ENCODE data around the gene FFAR2.
"Not testable (repeated sequence)": the region's sequence is repeated elsewhere in the genome, so short reads cannot be mapped to it uniquely, and the experiment has no call there.

Gene FFAR2

GRCh38 chr19:35421362-35421761 is 26.7 kb upstream of the FFAR2 start:
- DNase-seq (ENCODE audit: low spot score) = no peak
- no peak for TF ChIP-seq CTCF (IDR thresholded peaks at IDR 0.05; ENCODE audit: borderline replicate concordance, control extremely low read depth, extremely low read depth, insufficient read depth, missing control alignments)
- in situ Hi-C loops (cut with MboI; ENCODE audit: low sequenced_read_pairs, unreplicated experiment) = no loop called here

GRCh38 chr19:35423406-35423805 is 24.7 kb upstream of the FFAR2 start:
- DNase-seq (ENCODE audit: low spot score); in situ Hi-C loops (cut with MboI; ENCODE audit: low sequenced_read_pairs, unreplicated experiment): not testable (repeated sequence)

- in situ Hi-C loops (cut with MboI; ENCODE audit: low sequenced_read_pairs, unreplicated experiment) = no loop called here
- no peak for TF ChIP-seq CTCF (IDR thresholded peaks at IDR 0.05; ENCODE audit: borderline replicate concordance, control extremely low read depth, extremely low read depth, insufficient read depth, missing control alignments)
- DNase-seq (ENCODE audit: low spot score) = no peak
Measured at GRCh38 chr19:35425682-35426081, 22.4 kb upstream of the FFAR2 start.

- no peak for DNase-seq (ENCODE audit: low spot score)
- TF ChIP-seq CTCF (IDR thresholded peaks at IDR 0.05; ENCODE audit: borderline replicate concordance, control extremely low read depth, extremely low read depth, insufficient read depth, missing control alignments) = no peak
- in situ Hi-C loops (cut with MboI; ENCODE audit: low sequenced_read_pairs, unreplicated experiment) = no loop called here
Measured at GRCh38 chr19:35427187-35427586, 20.9 kb upstream of the FFAR2 start.

GRCh38 chr19:35429698-35430408 is 18.2 kb upstream of the FFAR2 start:
- in situ Hi-C loops (cut with MboI; ENCODE audit: low sequenced_read_pairs, unreplicated experiment) = no loop called here
- no peak for TF ChIP-seq CTCF (IDR thresholded peaks at IDR 0.05; ENCODE audit: borderline replicate concordance, control extremely low read depth, extremely low read depth, insufficient read depth, missing control alignments)
- no peak for DNase-seq (ENCODE audit: low spot score)

- DNase-seq (ENCODE audit: low spot score) = no peak
- in situ Hi-C loops (cut with MboI; ENCODE audit: low sequenced_read_pairs, unreplicated experiment) = no loop called here
- TF ChIP-seq CTCF (IDR thresholded peaks at IDR 0.05; ENCODE audit: borderline replicate concordance, control extremely low read depth, extremely low read depth, insufficient read depth, missing control alignments) = no peak
Measured at GRCh38 chr19:35430409-35431144, 17.5 kb upstream of the FFAR2 start.

GRCh38 chr19:35431145-35431807 is 16.8 kb upstream of the FFAR2 start:
- no peak for DNase-seq (ENCODE audit: low spot score)
- in situ Hi-C loops (cut with MboI; ENCODE audit: low sequenced_read_pairs, unreplicated experiment) = no loop called here

More at GRCh38 chr19:35431145-35431807, 16.8 kb upstream of the FFAR2 start:
- no peak for TF ChIP-seq CTCF (IDR thresholded peaks at IDR 0.05; ENCODE audit: borderline replicate concordance, control extremely low read depth, extremely low read depth, insufficient read depth, missing control alignments)
